A375 (cell line): ENCODE results near the gene CCDC158. TPM values are rescaled to one million over a fixed set of nuclear protein-coding genes. Genes with fewer than 3 reads are reported as not detected.

Source experiments
- small RNA-seq: library from RNA; depleted of rRNA; stranded (forward); fragments of <200 nt; gene quantifications from one replicate; pipeline ENCODE3, GENCODE V24; 2014
- total RNA-seq: library from RNA; depleted of rRNA; stranded (reverse); fragments of >200 nt; shearing (Covaris generic); gene quantifications from 2 replicates; pipeline ENCODE4 v1.2.3, GENCODE V29; 2014; rRNA removed

The CCDC158 gene
- total RNA-seq = not detected in 2 replicates

DNA sequence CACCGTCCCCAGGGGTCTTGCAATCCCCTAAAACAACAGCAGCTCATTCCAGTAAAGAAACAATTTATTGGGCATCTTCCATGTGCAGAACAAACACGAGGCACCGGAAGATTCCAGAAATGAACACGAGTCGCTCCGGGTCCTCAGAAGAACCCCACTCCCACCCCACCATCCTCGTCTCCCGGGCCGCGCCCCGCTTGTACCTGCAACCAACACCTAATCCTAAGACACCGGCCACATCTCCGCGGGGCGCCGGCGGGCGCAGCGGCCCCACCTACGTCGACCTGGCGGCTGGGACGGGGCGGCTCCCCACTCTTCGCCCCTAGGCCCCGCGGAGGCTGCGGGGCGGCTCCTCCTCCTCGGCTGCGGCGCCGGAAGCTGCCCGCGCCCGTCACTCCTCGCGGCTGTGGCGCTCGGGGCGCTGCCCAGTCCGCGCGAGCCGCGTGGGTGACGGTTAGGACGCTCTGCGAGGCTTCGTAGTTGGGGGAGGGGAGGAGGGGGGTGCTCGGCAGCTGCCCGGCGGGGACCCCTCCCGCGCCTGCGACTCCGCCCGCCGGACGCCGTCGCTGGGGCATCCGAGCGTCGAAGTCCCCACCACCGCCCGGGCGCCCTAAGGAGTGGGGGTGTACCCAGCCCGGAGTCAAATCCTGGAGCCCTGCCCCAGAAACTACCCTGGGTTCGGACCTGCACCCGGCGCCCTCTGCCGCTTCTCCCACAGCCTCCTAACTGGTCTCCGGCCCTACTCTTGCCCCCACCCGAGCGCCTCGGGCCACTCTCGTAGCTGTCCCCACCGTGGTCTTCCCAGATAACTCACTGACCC lies at the start of gene CCDC158:
CCDC158 (minus strand) TSS at position 380 of the 820 bp plus-strand sequence. CDS start 17,934 bp downstream, outside the sequence.

DNA sequence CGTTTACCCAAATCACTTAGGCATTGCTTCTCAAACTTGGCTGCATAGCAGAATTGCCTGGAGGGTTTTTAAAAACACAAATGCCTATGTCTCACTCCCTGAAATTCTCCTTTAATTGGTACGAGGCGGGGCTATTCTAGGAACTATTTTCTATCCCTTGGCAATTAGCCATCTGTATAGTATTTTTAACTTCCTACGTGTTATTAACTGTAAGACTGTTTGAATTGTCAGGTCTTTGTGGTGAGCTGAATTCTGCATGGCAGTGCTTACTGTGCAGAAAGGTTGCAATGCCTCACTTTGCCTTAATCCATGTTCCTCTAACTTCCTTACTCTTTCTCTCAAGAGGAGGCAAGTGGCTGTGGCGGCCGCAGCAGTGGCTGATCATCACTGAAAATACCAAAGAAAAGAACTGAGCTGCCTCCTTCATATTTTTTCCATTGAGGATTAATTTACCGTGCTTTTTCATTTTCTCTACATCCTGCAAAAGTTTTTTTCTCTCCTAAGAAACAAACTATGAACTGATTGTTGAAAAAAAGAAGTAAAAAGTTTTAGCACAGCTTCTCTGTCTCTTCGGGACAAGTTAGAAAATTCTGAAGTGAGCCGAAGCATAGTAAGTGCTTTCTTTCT lies 14.1 kb upstream of the CCDC158 start, which contains the start of gene SHROOM3:
SHROOM3 (plus strand) TSS at position 329 of the 627 bp plus-strand sequence. CDS start 824 bp downstream, outside the sequence.

DNA sequence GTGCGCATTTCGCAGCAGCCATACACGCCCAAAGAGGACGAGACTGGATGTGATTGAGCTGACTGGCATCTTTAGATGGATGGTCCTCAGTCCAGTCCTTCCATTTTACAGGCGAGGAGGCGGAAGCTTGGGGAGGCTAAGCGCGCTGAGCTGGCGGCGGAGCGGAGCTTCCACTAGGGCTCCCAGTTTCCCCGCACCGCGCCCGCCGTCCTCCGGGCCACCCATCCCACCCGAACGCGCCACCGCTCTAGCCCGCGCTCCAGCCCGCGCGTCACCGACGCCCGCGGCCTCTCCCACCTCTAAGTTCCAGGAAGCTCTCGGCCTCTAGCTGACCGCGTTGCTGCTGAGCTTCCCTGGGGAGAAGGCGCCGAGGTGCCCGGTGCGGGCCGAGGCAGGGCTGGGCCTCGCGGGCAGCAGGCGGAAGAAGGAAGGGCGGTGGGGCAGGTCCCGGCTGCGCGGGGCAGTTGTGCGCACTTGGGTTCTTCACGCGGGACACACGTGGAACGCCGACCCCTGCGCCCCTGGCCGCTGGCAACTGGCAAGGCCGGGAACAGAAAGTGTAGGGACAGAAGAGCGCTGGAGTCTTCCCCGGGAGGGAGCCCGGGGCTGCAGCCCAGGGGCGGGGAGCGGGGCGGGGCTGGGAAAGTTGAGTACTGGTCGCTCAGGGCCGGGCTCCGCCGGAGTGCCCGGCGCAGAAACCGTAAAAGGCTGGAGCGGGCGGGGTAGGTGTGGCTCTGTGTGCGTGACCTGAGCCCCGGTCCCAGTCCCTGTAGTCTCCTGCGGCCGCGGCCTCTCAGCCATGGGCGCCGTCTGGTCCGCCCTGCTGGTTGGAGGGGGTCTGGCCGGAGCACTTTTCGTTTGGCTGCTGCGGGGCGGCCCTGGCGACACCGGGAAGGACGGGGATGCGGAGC lies 114.7 kb downstream of the CCDC158 start, which contains the start of gene STBD1:
STBD1 (plus strand) TSS at position 763 of the 911 bp plus-strand sequence; CDS start at position 800, 37 bp downstream.

Small RNA genes lying within 50 kb of the gene (small RNA-seq; reads per million reads assigned to genes)
- gene RF00278 (not detected), gene RNU6-1000P (not detected)

Other genes starting within 250 kb of the CCDC158 start
- 55.2 and 67.4 TPM in 2 replicates for gene SCARB2, start 207.3 kb downstream of the CCDC158 start, total RNA-seq
- 0.61 and 1.1 TPM in 2 replicates for gene FAM47E, start 169.4 kb downstream of the CCDC158 start, total RNA-seq
- 1.9 and 3.2 TPM in 2 replicates for gene STBD1, start 114.4 kb downstream of the CCDC158 start, total RNA-seq
- gene SHROOM3, start 14.1 kb upstream of the CCDC158 start, total RNA-seq = 11.7 and 13.1 TPM in 2 replicates